Muscle layer of colon (tissue), 2 donors: ENCODE measurements around the gene PRIM1.
"Not testable (repeated sequence)": the region's sequence is repeated elsewhere in the genome, so short reads cannot be mapped to it uniquely, and the experiment has no call there.

Experiments
- H3K27ac ChIP-seq: one replicate; pipeline ENCODE4 v1.7.0; 2013; ENCODE audit warnings: low read depth, mild to moderate bottlenecking, low read length, moderate library complexity
- H3K27me3 ChIP-seq, 2 donors: one replicate each; pipeline ENCODE4 v1.7.0; 2013; ENCODE audit warnings: low read length in 2 of 2, mild to moderate bottlenecking in 2 of 2; ENCODE audit not compliant: insufficient read depth in 2 of 2, control insufficient read depth in 1 of 2
- H3K36me3 ChIP-seq: one replicate; pipeline ENCODE4 v1.7.0; 2013; ENCODE audit warnings: mild to moderate bottlenecking, low read length; ENCODE audit not compliant: insufficient read depth
- H3K4me1 ChIP-seq: one replicate; pipeline ENCODE4 v1.7.0; 2013; ENCODE audit warnings: mild to moderate bottlenecking, low read length; ENCODE audit not compliant: insufficient read depth
- H3K4me3 ChIP-seq, 2 donors: one replicate each; pipeline ENCODE4 v1.7.0; 2013; ENCODE audit warnings: low read length in 2 of 2, low read depth in 1 of 2, mild to moderate bottlenecking in 1 of 2, moderate library complexity in 1 of 2
- H3K9ac ChIP-seq: one replicate; pipeline ENCODE4 v1.7.0; 2013; ENCODE audit warnings: low read length
- H3K9me3 ChIP-seq: one replicate; pipeline ENCODE4 v1.7.0; 2013; ENCODE audit warnings: mild to moderate bottlenecking, low read length
- donor health status: abdominal sarcoma.
- donor health status: Adenocarcinoma of cecum.

Gene PRIM1

GRCh38 chr12:56759263-56759908, 7.3 kb upstream of the PRIM1 start:
- Histone ChIP-seq H3K4me3 (no peak overlapping the region), H3K36me3 (no peaks in the 10 kb centered on the region), H3K27ac (no peak overlapping the region), H3K4me1 (no peaks in the 10 kb centered on the region), H3K9me3 (no peaks in the 10 kb centered on the region), H3K9ac (no peak overlapping the region), H3K27me3 (no peaks in the 10 kb centered on the region)

DNA sequence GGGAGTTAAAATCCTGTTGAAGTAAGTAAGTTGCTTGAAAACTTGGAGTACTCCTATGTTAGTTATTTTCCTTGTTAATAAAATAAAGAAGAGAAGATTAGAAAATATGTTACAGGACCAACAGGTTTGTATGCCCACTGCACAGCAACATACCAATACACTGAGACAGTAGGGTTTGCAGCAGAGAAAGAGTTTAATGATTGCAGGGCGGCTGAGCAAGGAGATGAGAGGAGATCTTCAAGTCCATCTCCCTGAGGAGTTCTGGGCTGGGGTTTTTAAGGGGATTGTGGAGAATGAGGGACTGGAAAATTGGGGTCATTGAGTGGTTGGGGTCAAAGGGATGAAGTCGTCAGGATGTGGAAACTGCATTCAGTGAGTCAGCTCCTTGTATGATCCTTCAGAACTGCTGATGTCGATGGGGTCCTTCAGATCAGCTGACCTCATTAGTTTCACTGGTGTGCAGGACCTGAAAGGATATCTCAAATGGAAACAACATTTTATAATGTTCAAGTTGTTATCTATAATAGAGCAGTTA, 6.7 kb upstream of the PRIM1 start:
- no peaks in the 10 kb centered on the region for H3K36me3 ChIP-seq
- H3K4me1 ChIP-seq: no peaks in the 10 kb centered on the region
- H3K4me3 ChIP-seq: no peak overlapping the region
- H3K9ac ChIP-seq: no peak overlapping the region
- H3K9me3 ChIP-seq: no peaks in the 10 kb centered on the region
- no peaks in the 10 kb centered on the region for H3K27me3 ChIP-seq
- no peak overlapping the region for H3K27ac ChIP-seq

DNA sequence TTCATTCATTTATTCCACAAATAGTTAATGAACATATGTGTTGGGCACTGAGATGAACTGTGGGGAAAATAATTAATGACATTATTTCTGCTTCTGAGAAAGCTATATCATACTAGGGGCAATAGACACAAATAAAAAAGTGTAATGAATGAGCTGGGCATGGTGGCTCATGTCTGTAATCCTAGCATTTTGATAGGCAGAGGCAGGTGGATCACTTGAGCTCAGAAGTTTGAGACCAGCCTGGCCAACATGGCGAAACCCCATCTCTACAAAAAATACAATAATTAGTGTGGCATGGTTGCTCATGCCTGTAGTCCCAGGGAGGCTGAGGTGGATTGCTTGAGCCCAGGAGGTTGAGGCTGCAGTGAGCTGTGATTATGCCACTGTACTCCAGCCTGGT, 5.8 kb upstream of the PRIM1 start:
- not testable (repeated sequence) for H3K9ac ChIP-seq, H3K4me3 ChIP-seq, H3K4me1 ChIP-seq, H3K9me3 ChIP-seq, H3K27me3 ChIP-seq, H3K27ac ChIP-seq, H3K36me3 ChIP-seq

DNA sequence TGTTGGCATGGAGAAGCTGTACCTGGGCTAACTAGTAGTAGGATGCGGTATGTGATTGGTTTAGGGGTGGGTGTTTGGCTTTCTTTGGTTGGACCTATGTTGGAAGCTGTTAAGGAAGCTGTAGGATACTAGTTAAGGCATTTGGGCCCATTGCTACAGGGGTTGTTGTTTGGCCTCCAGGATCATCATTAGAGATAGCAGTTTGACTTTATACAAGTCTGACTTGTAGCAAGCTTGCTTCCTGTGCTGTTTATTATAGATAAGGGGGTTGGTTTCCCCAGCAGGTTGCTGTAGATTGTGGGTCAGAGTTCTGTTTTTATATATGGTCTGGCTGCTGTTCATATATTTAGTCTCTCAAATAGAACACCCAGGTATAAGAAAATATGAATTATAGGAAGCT, 1.4 kb upstream of the PRIM1 start:
- peaks cover 4% of the 10 kb centered on the region for H3K36me3 ChIP-seq
- H3K4me3 ChIP-seq: no peak overlapping the region
- H3K4me1 ChIP-seq: peaks cover 5% of the 10 kb centered on the region
- no peaks in the 10 kb centered on the region for H3K9me3 ChIP-seq
- no peaks in the 10 kb centered on the region for H3K27me3 ChIP-seq
- H3K9ac ChIP-seq: no peak overlapping the region
- H3K27ac ChIP-seq: no peak overlapping the region

GRCh38 chr12:56750596-56750995, 1.5 kb downstream of the PRIM1 start:
- H3K9me3 ChIP-seq, H3K4me1 ChIP-seq, H3K27me3 ChIP-seq, H3K27ac ChIP-seq, H3K9ac ChIP-seq, H3K4me3 ChIP-seq: not testable (repeated sequence)
- peaks cover 14% of the 10 kb centered on the region for H3K36me3 ChIP-seq

DNA sequence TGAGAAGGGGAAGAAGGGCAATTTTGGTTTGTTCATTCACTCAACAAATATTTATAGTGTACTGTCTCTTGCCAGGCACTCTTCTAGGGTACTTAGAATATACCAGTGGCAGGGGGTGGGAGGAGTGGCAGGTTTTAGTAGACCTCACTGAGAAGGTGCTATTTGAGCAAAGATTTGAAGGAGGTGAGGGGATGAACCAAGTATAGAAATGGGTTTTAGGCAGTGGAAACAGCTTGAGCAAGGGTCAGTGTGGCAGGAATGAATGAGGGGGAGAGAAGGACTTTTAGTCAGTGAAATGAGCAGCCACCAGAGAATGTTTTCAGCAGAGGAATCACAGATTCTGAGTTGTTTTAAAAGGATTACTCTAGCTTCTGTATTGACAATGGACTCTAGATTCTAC, 2.3 kb downstream of the PRIM1 start:
- Histone ChIP-seq H3K9me3 (no peaks in the 10 kb centered on the region), H3K4me3 (no peak overlapping the region), H3K36me3 (peaks cover 14% of the 10 kb centered on the region), H3K27ac (no peak overlapping the region), H3K9ac (no peak overlapping the region), H3K4me1 (peaks cover 5% of the 10 kb centered on the region), H3K27me3 (no peaks in the 10 kb centered on the region)

DNA sequence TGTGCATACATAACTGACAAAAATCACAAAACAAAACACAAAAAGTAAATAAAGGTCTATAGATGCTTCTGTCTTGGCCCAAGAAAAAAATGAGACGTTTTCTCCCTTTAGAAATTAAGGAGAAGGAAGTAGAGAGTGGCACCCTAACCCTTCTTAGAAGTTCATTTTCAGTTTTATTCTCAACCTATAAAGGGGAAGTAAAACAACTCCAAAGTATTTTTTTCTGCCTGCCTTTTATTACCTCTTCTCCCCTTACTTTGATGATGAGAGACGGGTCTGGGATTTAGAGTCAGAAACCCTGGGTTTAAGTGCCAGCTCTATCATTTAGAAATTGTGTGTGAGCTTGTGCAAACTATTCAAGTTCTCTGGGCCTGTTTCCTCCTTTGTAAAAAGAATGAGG, 2.8 kb downstream of the PRIM1 start:
- no peak overlapping the region for H3K9ac ChIP-seq
- H3K27me3 ChIP-seq: no peaks in the 10 kb centered on the region
- H3K9me3 ChIP-seq: no peaks in the 10 kb centered on the region
- peaks cover 14% of the 10 kb centered on the region for H3K36me3 ChIP-seq
- no peak overlapping the region for H3K4me3 ChIP-seq
- H3K4me1 ChIP-seq: peaks cover 5% of the 10 kb centered on the region
- H3K27ac ChIP-seq: no peak overlapping the region

- H3K27ac ChIP-seq: no peak overlapping the region
- peaks cover 12% of the 10 kb centered on the region for H3K4me1 ChIP-seq
- no peak overlapping the region for H3K9ac ChIP-seq
- H3K9me3 ChIP-seq: no peaks in the 10 kb centered on the region
- no peaks in the 10 kb centered on the region for H3K36me3 ChIP-seq
- no peaks in the 10 kb centered on the region for H3K27me3 ChIP-seq
- no peak overlapping the region for H3K4me3 ChIP-seq
These were observed 23.8 kb downstream of the PRIM1 start for GRCh38 chr12:56728139-56728861.

DNA sequence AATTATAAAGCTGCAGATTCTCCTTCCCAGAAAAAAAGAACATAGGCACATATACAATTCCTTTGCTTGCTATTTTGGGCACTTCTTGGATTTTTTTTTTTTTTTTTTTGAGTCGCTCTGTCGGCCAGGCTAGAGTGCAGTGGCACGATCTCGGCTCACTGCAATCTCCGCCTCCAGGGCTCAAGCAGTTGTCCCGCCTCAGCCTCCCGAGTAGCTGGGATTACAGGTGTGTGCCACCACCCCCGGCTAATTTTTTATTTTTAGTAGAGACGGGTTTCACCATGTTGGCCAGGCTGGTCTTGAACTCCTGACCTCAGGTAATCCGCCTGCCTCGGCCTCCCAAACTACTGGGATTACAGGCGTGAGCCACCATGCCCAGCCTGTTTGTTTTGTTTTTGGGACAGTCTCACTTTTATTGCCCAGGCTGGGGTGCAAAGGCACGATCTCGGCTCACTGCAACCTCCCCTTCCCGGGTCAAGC, 25.9 kb downstream of the PRIM1 start:
- peaks cover 15% of the 10 kb centered on the region for H3K36me3 ChIP-seq
- H3K4me1 ChIP-seq: peaks cover 32% of the 10 kb centered on the region
- peak overlapping the region in 1 of 2 donors; percentile 96 for H3K4me3 ChIP-seq
- H3K27ac ChIP-seq: peak overlapping the region; percentile 84
- H3K27me3 ChIP-seq, H3K9me3 ChIP-seq: not testable (repeated sequence)
- peak overlapping the region; percentile 99 for H3K9ac ChIP-seq

- Histone ChIP-seq H3K27me3 (no peaks in the 10 kb centered on the region), H3K9ac (peak overlapping the region; percentile 99), H3K36me3 (peaks cover 19% of the 10 kb centered on the region), H3K9me3 (no peaks in the 10 kb centered on the region), H3K4me3 (peak overlapping the region; percentile 93 to 96), H3K4me1 (peaks cover 37% of the 10 kb centered on the region), H3K27ac (peak overlapping the region; percentile 84)
These were observed 26.4 kb downstream of the PRIM1 start for GRCh38 chr12:56725723-56726102.

DNA sequence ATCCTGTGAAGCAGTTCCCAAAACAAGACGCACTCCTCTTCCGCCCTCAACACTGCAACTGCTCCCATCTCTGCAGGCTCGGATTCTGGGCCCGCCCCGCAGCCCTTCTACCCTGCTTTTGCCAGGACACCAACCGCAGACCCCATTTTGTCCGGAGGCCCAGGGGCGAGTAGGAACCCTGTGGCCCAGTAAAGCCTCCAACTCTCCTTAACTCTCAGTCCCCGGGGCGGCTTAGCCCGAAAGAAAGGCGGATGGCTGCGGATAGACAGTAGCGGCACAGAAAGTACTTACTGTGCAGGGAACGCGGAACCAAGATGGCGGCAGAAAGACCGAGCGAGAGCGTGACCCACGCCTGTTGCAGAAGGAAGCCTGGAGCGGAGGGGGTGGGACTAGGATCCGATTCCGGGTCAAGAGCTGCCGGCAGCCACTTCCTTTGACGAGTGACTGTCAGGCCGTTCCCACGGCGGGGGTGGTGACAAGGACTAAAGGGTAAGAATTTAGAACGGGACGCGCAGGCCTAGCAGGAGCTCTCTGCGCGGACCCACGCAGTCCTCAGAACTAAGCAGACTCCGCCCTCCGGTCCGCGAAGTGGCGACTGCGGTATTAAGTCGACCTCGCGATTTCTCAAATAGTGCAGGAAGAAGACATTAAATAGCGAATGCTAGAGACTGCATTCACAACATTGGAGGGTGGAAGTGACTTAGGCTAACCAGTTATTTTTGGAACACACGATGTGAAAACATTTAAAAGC, 27.0 kb downstream of the PRIM1 start, which contains the start of gene NACA:
Gene NACA (minus strand): TSS at position 328 of the 751 bp plus-strand sequence. CDS start 778 bp downstream, outside the sequence.
- Histone ChIP-seq H3K9ac (peak within 1 kb of the TSS; percentile 99), H3K27me3 (no peaks in the 10 kb centered on the region), H3K4me3 (peak within 1 kb of the TSS; percentile 93 to 96), H3K4me1 (peaks cover 43% of the 10 kb centered on the region), H3K27ac (peak within 1 kb of the TSS; percentile 99), H3K36me3 (peaks cover 24% of the 10 kb centered on the region), H3K9me3 (no peaks in the 10 kb centered on the region)
